IPS DF 4.7 (cell line): ENCODE measurements around the gene CRYBA1.
"Not testable (repeated sequence)": the region's sequence is repeated elsewhere in the genome, so short reads cannot be mapped to it uniquely, and the experiment has no call there.

Experiments
- DNase-seq: peaks from one replicate; pipeline ENCODE4 v3.0.0-alpha.2; 2013; ENCODE audit warnings: low spot score; ENCODE audit errors: extremely low read depth

Gene CRYBA1

GRCh38 chr17:29246628-29247027 is at the start of gene CRYBA1:
CRYBA1 (plus strand) TSS chr17:29246859; CDS start chr17:29246864, 5 bp downstream.
- no peak for DNase-seq

- no peak for DNase-seq
Measured at GRCh38 chr17:29197516-29198272, 49.0 kb upstream of the CRYBA1 start.

- DNase-seq = not testable (repeated sequence)
Measured at GRCh38 chr17:29204068-29204804, 42.4 kb upstream of the CRYBA1 start.

- DNase-seq = no peak
Measured at GRCh38 chr17:29205047-29205446, 41.6 kb upstream of the CRYBA1 start.

GRCh38 chr17:29207975-29208374 is 38.7 kb upstream of the CRYBA1 start:
- DNase-seq = no peak

GRCh38 chr17:29209073-29209472 is 37.6 kb upstream of the CRYBA1 start:
- peak; percentile 3 for DNase-seq

GRCh38 chr17:29210879-29211278 is 35.8 kb upstream of the CRYBA1 start:
- DNase-seq = no peak

GRCh38 chr17:29212094-29212631 is 34.5 kb upstream of the CRYBA1 start:
- DNase-seq = no peak

- no peak for DNase-seq
Measured at GRCh38 chr17:29212681-29213121, 34.0 kb upstream of the CRYBA1 start.

GRCh38 chr17:29214215-29215146 is 32.2 kb upstream of the CRYBA1 start:
- no peak for DNase-seq

- no peak for DNase-seq
Measured at GRCh38 chr17:29215174-29215573, 31.5 kb upstream of the CRYBA1 start.

GRCh38 chr17:29215717-29216116 is 30.9 kb upstream of the CRYBA1 start:
- DNase-seq = no peak

GRCh38 chr17:29216181-29216580 is 30.5 kb upstream of the CRYBA1 start:
- DNase-seq = no peak

- DNase-seq = no peak
Measured at GRCh38 chr17:29216856-29217255, 29.8 kb upstream of the CRYBA1 start.

GRCh38 chr17:29219378-29220047 is 27.1 kb upstream of the CRYBA1 start:
- DNase-seq = peak; percentile 79

GRCh38 chr17:29221338-29221737 is 25.3 kb upstream of the CRYBA1 start:
- not testable (repeated sequence) for DNase-seq

GRCh38 chr17:29225396-29225795 is 21.3 kb upstream of the CRYBA1 start:
- DNase-seq = no peak

GRCh38 chr17:29233301-29233700 is 13.4 kb upstream of the CRYBA1 start:
- DNase-seq = no peak

GRCh38 chr17:29234972-29235371 is 11.7 kb upstream of the CRYBA1 start:
- not testable (repeated sequence) for DNase-seq

GRCh38 chr17:29235904-29236303 is 10.8 kb upstream of the CRYBA1 start:
- DNase-seq = no peak
